ENCODE results near the gene VWA8.

Gene VWA8

DNA sequence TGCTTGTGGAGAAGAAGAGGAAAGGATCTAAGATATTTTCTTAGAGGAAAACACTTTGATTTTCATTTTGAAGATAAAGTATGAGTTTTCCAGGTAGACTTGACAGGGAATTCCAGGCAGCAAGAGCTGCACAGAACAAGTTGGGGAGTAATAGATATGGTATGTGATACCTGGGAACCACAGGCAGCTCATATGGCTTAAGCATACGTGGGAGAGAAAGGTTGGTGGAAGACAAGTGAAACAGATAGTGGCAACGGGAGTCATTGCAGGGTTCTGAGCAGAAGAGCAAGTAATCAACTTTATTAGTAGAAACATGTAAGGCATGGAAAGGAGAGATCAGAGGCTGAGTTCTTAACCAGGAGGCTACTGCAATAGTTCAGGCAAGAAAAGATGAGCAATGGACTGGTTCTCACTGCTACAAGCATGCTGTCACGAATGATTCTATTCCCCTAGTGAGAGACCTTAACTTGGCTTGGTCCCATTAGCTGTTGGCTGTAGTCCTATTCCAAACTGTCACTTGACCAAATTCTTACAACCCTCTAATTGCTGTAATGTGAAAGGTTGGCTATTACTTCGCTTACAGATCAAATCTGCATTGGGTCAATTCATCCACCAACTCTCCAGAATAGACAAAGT, 217.9 kb downstream of the VWA8 start:
- DNase-seq (ENCODE audit: low read depth), result no peak

DNA sequence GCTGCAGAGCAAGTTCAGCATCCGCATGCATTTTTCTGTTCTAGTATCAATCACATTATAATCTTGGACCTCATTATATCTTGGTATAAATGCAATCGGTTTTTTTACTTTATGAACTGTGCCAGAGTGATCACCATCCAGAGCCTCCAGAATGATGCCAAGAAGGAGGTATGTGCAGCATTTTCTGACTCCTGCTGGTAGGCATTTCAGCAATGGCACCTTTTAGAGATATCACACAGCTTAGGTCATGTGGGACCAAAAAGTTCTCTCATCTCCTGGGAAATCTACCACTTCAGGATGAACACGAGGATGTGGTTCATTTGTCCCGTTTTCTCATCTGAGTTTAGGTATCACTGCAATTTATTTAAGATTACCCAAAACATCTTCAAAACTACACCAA, 220.4 kb downstream of the VWA8 start:
- DNase-seq (ENCODE audit: low read depth), result no peak

DNA sequence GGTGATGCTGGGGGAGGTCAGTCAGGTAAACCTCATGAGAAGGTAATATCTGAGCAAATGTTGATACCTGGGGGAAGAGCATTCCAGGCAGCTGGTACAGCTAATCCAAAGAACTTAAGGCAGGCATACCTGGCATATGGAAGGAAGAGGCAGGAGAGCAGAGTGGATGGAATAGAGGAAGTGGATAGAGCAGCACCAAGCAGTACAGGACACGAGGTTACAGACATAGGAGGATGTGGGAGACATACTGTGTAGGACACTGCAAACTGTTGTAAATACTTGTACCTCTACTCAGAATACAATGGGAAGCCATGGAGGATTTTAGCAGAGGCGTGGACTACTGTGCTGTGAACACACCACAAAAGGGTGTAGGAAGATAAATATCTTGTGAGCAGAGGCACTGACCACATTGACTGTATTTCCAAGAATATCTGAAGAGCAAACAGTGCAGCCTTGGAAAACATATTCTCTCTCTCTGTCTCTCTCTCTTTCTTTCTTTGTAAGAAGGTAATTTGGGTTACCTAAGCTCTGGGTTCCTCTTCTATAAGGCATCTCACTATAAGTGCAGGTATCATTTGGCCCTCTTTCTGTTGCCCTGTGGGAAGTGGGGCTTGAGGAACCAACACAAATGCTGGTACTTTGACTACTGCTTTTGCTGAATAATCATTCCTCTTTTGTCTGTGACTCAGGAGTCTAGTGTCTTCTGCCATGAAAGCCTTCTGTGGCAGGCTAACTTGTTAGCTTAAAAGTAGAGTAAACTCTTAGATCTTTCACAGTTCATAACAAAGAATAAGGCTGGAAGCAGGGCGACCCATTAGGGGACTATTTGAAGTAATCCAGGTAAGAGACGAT, 238.0 kb downstream of the VWA8 start:
- no peak for DNase-seq (ENCODE audit: low read depth)

DNA sequence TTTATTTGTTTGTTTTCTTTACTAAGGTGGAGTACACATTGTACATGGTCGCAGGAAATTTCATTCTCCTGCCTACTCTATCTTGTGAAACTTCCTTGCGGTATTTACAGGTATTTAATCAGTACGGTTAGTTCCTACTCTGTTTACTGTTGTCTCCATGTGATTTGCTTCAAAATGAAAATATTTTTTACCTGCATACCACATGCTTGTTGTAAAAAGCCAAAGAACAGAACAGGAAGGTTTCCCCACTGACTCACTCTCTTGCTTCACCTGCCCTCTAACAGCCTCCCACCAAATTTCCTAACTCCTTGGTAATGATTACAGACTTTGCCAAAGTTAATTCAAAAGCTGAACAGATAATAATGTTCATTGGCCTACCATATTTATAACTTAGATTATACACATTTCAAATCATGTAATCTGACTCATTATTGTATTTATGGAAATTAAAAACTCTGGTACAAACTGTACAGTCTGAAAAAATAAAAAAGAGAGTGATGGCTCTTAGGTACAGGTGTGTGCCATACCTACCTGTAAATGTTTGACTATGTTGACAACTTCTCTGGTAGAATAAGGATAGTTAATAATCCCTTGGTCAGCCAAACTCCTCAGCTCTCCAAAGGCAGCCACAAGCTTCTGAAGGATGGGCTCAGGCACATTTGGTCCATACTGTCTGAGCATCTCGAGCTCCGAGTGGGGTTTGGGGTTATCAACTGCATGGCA, 239.9 kb downstream of the VWA8 start:
- DNase-seq (ENCODE audit: low read depth), result no peak

DNA sequence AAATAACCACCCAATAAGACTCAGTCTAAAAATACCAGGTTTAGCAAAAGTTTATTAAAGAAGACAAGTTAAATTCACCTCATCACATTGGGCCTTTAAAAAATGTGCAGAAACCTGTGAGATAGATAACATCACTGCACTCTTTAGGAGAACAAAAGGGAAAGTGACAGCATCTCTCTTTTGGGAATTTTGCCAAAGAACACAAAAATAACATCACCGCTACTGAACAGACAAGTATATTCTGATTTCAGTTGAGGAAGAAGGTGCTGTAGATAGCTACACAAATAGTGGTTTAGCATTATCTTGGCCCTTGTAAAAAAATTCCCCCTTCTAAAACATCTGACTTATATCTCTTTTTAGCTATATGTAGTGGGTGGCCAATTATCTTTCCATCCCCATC, 244.7 kb downstream of the VWA8 start:
- no peak for DNase-seq (ENCODE audit: low read depth)

DNA sequence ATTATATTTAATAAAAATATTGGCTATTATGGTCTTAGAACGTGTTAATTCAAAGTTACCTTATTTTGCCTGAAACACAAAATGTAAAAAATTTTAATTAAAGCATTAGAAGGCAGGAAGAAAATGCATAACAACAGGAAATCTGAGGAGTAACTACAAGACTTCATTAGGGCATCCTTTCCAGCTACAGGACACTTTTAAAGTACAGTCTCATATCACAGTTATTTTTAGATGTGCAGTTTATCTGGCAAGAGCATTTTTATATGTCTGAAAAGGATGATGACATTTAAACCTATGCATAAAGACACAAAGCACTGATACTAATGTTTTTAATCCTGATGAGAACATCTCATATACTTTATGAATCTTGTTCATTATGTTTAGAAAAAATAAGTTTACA, 247.5 kb downstream of the VWA8 start:
- DNase-seq (ENCODE audit: low read depth), result no peak

DNA sequence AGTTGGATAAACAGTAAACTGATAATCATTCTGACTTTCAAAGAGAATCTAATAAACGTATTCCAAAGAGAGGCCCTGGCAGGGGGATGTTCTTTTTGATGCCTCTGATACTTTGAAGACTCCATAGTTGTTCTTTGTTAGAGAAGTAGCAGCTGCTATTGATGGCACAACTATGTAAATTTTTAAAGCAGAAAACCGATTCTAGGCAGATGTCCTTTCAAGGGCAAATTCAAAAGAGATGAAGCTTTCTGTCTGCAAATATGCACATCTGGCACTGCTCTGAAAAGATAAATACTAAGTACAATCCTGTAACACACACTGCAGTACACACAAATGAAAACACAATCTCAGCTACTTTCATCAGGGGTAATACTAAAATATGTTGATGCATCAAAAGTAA, 250.1 kb downstream of the VWA8 start:
- DNase-seq (ENCODE audit: low read depth), result no peak

DNA sequence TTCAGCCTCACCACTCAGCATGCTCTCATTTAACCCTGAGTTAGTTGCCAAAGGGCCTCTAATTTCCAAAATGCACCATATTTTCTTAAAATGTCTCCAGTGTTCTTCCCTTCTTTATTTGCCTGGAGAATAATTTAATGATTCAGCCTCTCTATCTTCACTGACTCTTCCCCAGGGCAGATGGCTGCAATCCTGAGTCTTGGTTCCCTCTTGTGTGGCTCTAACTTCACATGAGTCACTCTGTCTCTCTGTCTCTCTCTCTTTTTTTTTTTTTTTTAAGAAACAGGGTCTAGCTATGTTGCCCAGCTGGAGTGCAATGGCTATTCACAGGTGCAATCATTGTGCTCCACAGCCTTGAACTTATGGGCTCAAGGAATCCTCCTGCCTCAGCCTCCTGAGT, 251.4 kb downstream of the VWA8 start:
- no peak for DNase-seq (ENCODE audit: low read depth)

DNA sequence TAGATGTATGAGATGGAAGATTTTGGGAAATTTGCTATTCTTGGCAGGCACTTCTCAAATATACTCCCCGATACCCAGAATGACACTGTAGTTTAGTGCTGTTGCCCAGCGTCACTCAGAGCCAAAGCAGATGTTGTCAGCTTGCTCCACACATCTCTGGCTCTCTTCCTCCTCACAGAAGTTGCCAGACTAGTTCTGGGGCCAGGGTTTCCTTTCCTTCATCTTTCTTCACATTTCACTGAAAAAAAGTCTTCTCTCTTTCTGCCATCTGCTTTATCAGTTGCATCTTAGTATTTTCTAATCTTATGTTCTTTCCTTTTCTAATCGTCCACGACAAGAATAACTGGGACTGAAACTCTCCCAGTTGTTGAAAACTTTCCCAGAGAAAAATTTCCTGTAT, 252.2 kb downstream of the VWA8 start:
- no peak for DNase-seq (ENCODE audit: low read depth)

DNA sequence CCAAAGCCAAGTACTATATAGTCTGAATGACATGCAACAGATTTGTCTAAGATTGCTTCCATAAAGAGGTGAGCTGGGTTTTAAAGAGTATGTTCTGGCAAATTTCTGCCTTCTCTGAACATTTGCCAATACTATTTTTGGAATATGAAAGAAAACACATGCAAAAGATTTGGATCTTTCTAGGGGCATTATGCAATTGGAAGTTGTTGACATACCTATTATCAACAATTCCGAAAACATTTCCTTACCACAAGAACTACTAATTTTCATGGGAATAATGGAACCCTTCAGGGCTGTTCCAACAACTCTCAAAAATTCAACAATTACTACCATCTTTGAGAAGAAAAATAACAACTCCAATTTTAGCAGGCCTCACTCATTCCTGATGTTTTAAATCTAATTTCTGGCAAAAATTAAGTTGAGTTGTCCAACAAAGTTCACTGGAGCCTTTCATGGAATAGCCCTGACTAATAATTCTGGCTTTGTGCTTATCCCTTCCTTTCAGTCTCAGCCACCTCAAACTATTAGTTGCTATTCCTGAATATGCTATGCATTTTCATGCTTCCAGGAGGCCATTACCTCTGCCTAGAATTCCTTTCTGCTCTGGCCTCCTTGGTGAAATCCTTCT, 253.6 kb downstream of the VWA8 start:
- DNase-seq (ENCODE audit: low read depth), result no peak

DNA sequence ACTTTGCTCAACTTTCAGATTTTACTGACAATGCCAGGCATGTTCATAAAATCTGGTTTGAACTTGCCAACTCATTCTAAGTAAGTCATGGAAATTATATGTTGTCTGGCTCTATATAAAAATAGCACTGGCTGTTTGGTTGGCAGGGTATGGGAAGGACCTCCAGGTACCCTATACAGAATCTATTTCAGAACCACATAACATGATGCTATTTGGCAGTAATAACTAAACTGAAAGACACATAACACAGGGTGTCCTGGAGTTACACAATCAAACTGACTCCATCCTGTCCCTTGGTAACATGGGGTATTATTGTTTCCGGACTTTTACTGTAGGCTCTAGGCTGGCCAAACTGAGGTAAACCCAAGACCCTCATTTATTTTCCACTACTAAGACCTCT, 254.8 kb downstream of the VWA8 start:
- DNase-seq (ENCODE audit: low read depth), result no peak

DNA sequence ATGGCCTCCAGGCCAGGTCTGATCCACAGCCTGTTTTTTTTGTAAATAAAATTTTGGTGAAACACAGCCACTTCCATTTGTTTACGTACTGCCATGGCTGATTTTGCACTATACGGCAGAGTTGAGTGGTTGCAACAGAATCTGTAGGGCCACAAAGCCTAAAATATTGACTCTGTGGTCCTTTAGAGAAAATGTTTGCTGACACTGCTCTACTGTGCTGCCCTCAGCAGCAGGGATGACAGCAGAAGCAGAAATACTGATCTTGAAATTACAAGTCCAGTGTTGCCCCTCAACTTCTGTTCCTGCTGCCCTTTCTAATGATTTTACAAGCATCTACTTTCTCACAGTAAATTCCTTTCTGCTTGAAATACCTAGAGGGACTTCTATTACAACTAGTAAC, 258.4 kb downstream of the VWA8 start:
- DNase-seq (ENCODE audit: low read depth), result no peak

DNA sequence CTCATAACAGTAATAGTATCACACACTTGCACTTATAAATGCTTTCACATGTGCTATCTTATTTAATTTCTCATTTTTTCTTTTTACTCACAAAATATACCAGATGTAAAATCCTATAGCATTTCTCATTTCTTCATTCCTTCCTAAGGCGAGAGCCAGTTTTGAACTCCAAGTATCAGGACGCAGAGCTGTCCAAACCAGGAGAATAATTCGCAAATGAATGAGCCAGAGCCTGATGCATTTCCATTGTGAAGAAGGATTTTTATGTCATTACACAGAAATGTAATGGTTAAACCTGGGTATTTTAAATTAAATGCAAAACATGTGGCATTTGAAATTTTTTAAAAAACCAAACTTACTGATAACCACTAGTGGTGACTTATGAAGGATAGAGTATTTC, 259.2 kb downstream of the VWA8 start:
- no peak for DNase-seq (ENCODE audit: low read depth)

DNA sequence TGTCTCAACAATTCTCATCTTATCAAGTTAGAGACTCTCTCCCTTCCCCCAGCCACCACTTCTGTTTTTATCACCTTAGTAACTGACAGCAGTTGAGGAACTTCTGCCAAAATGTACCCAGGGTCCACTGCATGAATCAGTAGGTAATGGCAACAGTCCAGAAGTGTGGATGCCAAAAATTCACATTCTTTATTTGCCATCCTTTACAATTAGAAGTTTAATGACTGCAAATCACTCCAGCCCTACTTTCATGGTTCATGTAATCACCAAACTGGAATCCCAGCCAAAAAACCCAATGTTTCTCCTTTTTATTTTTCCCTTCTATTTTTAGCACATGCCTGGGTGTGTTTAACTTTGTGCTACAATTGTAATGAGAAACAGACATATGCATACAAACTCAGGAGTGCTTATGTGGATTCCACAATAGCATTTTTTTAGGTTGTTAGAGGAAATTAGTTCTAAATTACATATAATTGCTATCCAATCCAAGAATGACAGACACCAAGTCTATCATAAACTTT, 260.1 kb downstream of the VWA8 start:
- DNase-seq (ENCODE audit: low read depth), result peak; percentile 36

DNA sequence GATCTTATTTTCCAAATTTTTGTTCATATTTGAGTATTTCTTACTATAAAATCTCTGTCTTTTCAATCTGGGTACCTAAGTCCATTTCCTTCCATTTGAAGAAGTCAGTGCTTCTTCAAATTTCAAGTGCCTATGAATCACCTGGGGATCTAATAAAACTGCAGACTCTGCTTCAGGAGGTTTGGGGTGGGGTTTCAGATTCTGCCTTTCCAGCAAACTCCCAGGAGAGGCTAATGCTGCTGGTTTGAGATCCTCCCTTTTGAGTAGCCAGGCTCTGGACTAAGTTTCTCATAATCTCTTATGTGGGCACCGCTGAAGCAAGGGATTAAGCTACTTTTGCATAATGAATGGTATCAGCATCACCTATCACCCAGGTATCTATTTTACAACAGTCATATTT, 261.1 kb downstream of the VWA8 start:
- DNase-seq (ENCODE audit: low read depth), result no peak

DNA sequence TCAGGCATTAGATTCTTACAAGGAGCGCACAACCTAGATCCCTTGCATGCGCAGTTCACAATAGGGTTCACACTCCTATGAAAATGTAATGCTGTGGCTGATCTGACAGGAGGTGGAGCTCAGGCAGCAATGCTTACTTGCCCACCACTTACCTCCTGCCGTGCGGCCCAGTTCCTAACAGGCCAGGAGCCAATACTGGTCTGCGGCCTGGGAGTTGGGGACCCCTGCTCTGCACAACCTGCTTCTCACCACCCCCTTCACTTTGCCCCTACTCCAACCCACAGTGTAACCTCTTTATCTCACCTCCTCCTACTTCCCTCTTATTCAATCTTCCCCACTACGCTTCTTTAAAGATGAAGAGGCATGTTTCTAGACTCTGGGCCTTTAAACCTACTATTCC, 263.3 kb downstream of the VWA8 start:
- DNase-seq (ENCODE audit: low read depth), result no peak

DNA sequence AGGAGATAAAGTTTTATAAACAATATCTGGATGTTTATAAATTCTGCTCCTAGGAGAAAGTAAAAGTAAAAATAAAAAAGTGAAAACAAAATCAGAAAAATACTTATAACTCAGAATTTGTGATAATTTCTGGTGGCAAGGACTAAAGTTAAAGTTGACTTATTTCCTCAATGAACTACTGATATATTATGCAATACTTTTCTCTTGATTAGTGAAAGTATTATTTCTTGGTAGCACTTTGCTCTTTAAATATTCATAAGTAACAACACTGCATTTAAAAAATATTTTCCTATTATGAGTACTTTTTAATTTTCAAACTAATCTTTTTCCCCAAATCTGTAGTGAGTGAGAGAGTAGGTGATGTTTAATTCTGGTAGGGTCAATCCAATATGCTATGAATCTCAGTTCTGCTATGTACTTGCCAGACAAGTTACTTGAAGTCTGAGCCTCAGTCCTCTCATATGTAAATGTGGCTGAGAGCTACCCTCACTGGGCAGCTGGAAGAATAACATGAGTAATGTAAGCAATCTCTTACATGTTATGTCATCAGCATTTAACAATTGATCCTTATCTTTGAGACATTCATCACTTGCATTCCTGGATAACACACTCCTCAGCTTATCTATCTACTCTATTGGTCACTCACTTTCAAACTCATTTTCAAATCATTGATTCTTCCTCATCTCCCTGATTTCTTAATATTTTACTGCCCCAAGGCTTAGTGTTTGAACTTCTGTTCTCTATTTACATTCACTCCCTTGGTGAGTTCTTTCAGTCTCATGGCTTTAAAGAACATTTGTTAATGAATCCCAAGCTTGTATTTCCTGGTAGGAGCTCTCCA, 264.5 kb downstream of the VWA8 start:
- peak; percentile 51 for DNase-seq (ENCODE audit: low read depth)

DNA sequence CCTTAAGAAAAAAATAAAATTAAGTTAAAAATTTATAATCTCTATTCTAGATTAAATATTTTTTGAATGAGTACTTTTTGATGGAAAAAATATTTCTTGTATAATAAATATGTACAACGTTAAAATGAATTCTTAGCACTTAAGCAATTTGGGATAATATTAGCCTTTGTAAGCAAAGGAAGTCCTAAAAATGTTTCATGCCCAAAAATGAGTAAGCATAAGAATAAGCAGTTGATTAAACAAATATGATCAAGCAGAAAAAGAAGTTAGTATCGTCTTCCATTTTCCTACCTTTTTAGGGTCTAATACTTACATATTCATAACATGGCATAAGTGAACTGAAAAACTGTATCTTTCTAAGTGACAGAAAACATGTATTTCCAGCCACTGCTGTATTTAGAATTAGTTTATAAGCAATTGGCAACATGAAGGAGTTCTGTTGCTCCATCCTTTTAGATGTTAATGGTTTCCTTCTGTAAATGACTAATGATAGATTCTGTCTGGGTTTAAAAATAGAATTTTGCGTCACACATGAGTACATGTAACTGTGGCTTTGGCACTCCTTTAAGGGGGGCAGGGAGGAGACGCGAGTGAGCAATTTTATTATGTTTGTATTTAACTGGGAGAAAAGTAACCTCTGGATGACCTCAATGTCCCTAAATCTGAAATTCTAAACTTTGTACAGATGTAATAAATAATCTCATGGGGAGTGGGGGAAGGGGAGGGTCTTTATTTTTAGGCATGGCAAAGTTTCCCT, 266.2 kb downstream of the VWA8 start:
- peak; percentile 34 for DNase-seq (ENCODE audit: low read depth)

DNA sequence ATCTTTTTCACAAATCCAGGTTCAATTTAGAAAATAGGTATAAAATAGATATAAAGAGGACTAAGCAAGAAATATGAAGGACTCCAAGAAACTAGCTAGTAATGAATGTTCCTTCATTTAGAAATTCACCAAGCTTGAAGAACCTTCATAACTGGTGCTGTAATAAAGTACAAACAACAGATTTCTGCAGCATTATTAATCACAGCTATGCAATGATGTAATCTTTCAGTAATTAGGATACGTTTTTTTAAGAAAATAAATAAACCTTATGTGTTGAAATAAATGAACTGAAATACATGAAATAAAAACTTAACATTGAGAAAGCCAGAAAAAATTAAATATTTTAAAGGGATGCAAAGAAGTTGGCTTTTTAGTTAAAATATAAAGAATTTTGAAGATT, 267.5 kb downstream of the VWA8 start:
- no peak for DNase-seq (ENCODE audit: low read depth)

DNA sequence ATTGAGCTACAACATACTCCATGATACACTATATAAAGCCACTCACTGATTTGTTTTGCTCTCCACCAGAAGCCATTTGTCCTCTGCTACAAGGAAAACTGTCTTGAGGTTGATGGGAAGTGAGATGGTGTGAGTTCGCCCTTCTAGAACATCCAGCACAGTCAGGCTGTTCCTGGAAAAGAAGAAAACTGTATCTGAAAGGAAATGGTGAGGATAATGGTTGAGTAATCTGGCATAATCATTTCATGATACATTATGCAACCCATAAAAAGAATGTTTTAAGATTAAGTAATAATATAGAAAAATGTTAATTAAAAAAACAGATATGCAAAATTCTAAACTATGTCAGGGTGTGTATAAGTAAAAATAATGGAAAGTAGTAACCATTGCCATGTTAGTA, 269.6 kb downstream of the VWA8 start:
- DNase-seq (ENCODE audit: low read depth), result no peak

DNA sequence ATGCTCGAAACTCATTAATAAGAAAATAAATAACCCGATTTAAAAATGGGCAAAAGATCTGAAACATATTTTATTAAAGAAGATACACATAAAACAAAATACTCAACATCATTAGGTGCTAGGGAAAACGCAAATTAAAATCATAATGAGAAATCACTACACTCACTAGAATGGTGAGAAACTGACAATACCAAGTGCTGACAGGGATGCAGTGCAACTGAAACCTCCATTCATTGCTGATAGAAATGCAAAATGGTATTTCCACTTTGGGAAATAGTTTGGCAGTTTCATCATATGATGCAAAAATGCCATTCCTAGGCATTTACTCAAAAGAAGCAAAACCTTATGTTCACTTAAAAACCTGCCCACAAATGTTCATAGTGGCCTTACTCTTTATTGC, 278.1 kb downstream of the VWA8 start:
- no peak for DNase-seq (ENCODE audit: low read depth)
